ENCODE measurements around the gene JPT1. TPM values are rescaled to one million over a fixed set of nuclear protein-coding genes. Genes with fewer than 3 reads are reported as not detected.

The JPT1 gene
- polyA plus RNA-seq, 1 of the 3 experiments (the other 2 are of a cell fraction) = 490 TPM

- TF ChIP-seq SMC3 (IDR thresholded peaks at IDR 0.05; ENCODE audit: low read depth, low read length) (peak; percentile 60), USF1 (IDR thresholded peaks at IDR 0.05; ENCODE audit: borderline replicate concordance, low read depth) (0 out of 2 replicates have a peak, but pooled peaks have one; percentile 17), EP300 (IDR thresholded peaks at IDR 0.05; ENCODE audit: borderline replicate concordance in 1 of 2, low read depth in 1 of 2, low read length in 1 of 2) (0 out of 4 replicates have a peak, but pooled peaks of 1 of the 2 experiments have one; percentile 15), RCOR1 (IDR thresholded peaks at IDR 0.05; ENCODE audit: low read length) (no peak), MEF2A (IDR thresholded peaks at IDR 0.05; ENCODE audit: borderline replicate concordance, low read depth) (no peak), NRF1 (IDR thresholded peaks at IDR 0.05; ENCODE audit: low read depth, low read length) (no peak), YY1 (IDR thresholded peaks at IDR 0.05; ENCODE audit: low read depth) (no peak), MAX (IDR thresholded peaks at IDR 0.05; ENCODE audit: low read depth) (peak; percentile 89; the same call in 1 of the 2 replicates), ZBTB33 (IDR thresholded peaks at IDR 0.05; ENCODE audit: borderline replicate concordance, low read depth) (no peak), RAD21 (IDR thresholded peaks at IDR 0.05; ENCODE audit: low read length) (peak; percentile 47), SIN3A (IDR thresholded peaks at IDR 0.05; ENCODE audit: borderline replicate concordance, low read depth, low read length) (peak; percentile 26; the same call in 1 of the 2 replicates), RFX5 (IDR thresholded peaks at IDR 0.05; ENCODE audit: low read length) (no peak), TAF1 (IDR thresholded peaks at IDR 0.05; ENCODE audit: borderline replicate concordance, low read depth, low read length) (no peak), FOSL2 (IDR thresholded peaks at IDR 0.05; ENCODE audit: borderline replicate concordance, low read depth) (no peak), MXI1 (IDR thresholded peaks at IDR 0.05; ENCODE audit: low read depth, low read length) (peak; percentile 90), CTCF (IDR thresholded peaks at IDR 0.05) (peak; percentile 77), NFIC (IDR thresholded peaks at IDR 0.05; ENCODE audit: borderline replicate concordance) (peak; percentile 71), JUND (IDR thresholded peaks at IDR 0.05) (no peak; the same call in 1 of the 2 replicates), FOXJ3 (CRISPR knock-in tag; IDR thresholded peaks at IDR 0.05) (no peak), GABPA (IDR thresholded peaks at IDR 0.05; ENCODE audit: low read depth) (no peak), POLR2AphosphoS5 (IDR thresholded peaks at IDR 0.05; ENCODE audit: low read depth, low read length) (no peak), GATA2 (CRISPR knock-in tag; IDR thresholded peaks at IDR 0.05) (no peak)
Observed at GRCh38 chr17:75130632-75131277, 23.6 kb downstream of the JPT1 start (continued).
